Cardiac muscle cell (in vitro differentiated cells and primary cell): ENCODE measurements around the gene GDF2. TPM values are rescaled to one million over a fixed set of nuclear protein-coding genes. Genes with fewer than 3 reads are reported as not detected.
A peak's percentile ranks its signal among the peaks of the same experiment; 100 is the strongest.

Experiments used
- DNase-seq, 2 donors: peaks; one replicate each; pipeline versions ENCODE4 v3.0.0 to v3.0.0-alpha.2; 2010 to 2017; ENCODE audit warnings: low read depth in 1 of 2, low spot score in 1 of 2
- H3K27ac ChIP-seq: fragments of 200-600 bp; sonication (generic); 2 replicates; pipeline ENCODE4 v1.5.1; 2016
- H3K27me3 ChIP-seq: fragments of 200-600 bp; sonication (generic); 2 replicates; pipeline ENCODE4 v1.6.0; 2016; ENCODE audit warnings: control low read depth
- H3K36me3 ChIP-seq: fragments of 200-600 bp; sonication (generic); 2 replicates; pipeline ENCODE4 v1.5.1; 2016; ENCODE audit warnings: control low read depth
- H3K4me1 ChIP-seq: fragments of 200-600 bp; sonication (generic); 2 replicates; pipeline ENCODE4 v1.8.1; 2017; ENCODE audit warnings: low read depth, mild to moderate bottlenecking, mixed run types
- H3K4me3 ChIP-seq: fragments of 200-600 bp; sonication (generic); 2 replicates; pipeline ENCODE4 v1.5.1; 2016; ENCODE audit warnings: mild to moderate bottlenecking
- H3K9me3 ChIP-seq: fragments of 200-600 bp; sonication (generic); 2 replicates; pipeline ENCODE4 v1.5.1; 2017; ENCODE audit warnings: low read depth, mild to moderate bottlenecking, control low read depth
- CTCF ChIP-seq: IDR thresholded peaks from 2 replicates; pipeline ENCODE4 v1.5.1; 2012; ENCODE audit warnings: low read depth, mild to moderate bottlenecking, low read length
- polyA plus RNA-seq: library from polyadenylated mRNA; unstranded; fragments of >200 nt; fragmentation: Nextera tagmentation; extraction: Ambion mirVana; gene quantifications from 2 replicates; pipeline ENCODE4 v1.2.1, GENCODE V29; 2016
- total RNA-seq: library from RNA; depleted of rRNA; stranded (reverse); fragments of >200 nt; gene quantifications from 2 replicates; pipeline ENCODE4 v1.2.3, GENCODE V29; 2016

The GDF2 gene
- total and polyA plus RNA-seq, 2 experiments from 2014 or later = 3.5 to 4.4 TPM

- no peak for DNase-seq
- TF ChIP-seq CTCF = no peak
- Histone ChIP-seq H3K36me3 (no peaks in the 10 kb centered on the region), H3K27ac (no peak overlapping the region), H3K4me1 (no peaks in the 10 kb centered on the region), H3K27me3 (peaks cover 44% of the 10 kb centered on the region), H3K9me3 (no peaks in the 10 kb centered on the region), H3K4me3 (no peak overlapping the region)
Observed at GRCh38 chr10:47296941-47297340, 25.3 kb upstream of the GDF2 start.

GRCh38 chr10:47297866-47298540 lies 24.3 kb upstream of the GDF2 start:
- no peaks in the 10 kb centered on the region for H3K9me3 ChIP-seq
- no peak overlapping the region for H3K27ac ChIP-seq
- no peak for TF ChIP-seq CTCF
- H3K36me3 ChIP-seq = no peaks in the 10 kb centered on the region
- H3K27me3 ChIP-seq = peaks cover 53% of the 10 kb centered on the region
- H3K4me3 ChIP-seq = no peak overlapping the region
- H3K4me1 ChIP-seq = no peaks in the 10 kb centered on the region
- DNase-seq = no peak

GRCh38 chr10:47298715-47299114 lies 23.5 kb upstream of the GDF2 start:
- no peaks in the 10 kb centered on the region for H3K9me3 ChIP-seq
- no peak for TF ChIP-seq CTCF

GRCh38 chr10:47299611-47300428 lies 22.4 kb upstream of the GDF2 start, which contains the start of gene GDF10:
GDF10 (plus strand) TSS chr10:47300197; CDS start chr10:47300652, 455 bp downstream.
- no peaks in the 10 kb centered on the region for H3K36me3 ChIP-seq
- no peak for TF ChIP-seq CTCF
- H3K4me1 ChIP-seq = no peaks in the 10 kb centered on the region
- no peaks in the 10 kb centered on the region for H3K9me3 ChIP-seq
- peak in 1 of 2 donors; percentile 52 for DNase-seq
- H3K27ac ChIP-seq = no peak within 1 kb of the TSS
- H3K4me3 ChIP-seq = peak within 1 kb of the TSS; percentile 41
- H3K27me3 ChIP-seq = peaks cover 65% of the 10 kb centered on the region

More at GRCh38 chr10:47298715-47299114, 23.5 kb upstream of the GDF2 start:
- no peak for DNase-seq
- Histone ChIP-seq H3K27me3 (peaks cover 58% of the 10 kb centered on the region), H3K4me1 (no peaks in the 10 kb centered on the region), H3K27ac (no peak overlapping the region), H3K36me3 (no peaks in the 10 kb centered on the region), H3K4me3 (no peak overlapping the region)

- Histone ChIP-seq H3K4me3 (peak overlapping the region; percentile 41), H3K36me3 (no peaks in the 10 kb centered on the region), H3K27ac (no peak overlapping the region), H3K27me3 (peaks cover 68% of the 10 kb centered on the region), H3K4me1 (no peaks in the 10 kb centered on the region), H3K9me3 (no peaks in the 10 kb centered on the region)
- peak; percentile 24 for TF ChIP-seq CTCF
- DNase-seq = peak; percentile 7 to 48
Observed at GRCh38 chr10:47300429-47300931, 21.8 kb upstream of the GDF2 start.
